Liver (tissue), 3 donors: ENCODE results near the gene CNTN5.

Experiments used
- ATF3 ChIP-seq: IDR thresholded peaks from 2 replicates; pipeline ENCODE4 v1.6.1; 2016; ENCODE audit warnings: antibody characterized with exemption
- CTCF ChIP-seq: fragments of 150-350 bp; IDR thresholded peaks from 2 replicates; pipeline ENCODE4 v1.5.1; 2017; ENCODE audit warnings: improper control_type of control experiment, low read depth, low read length; ENCODE audit not compliant: missing input control
- GABPA ChIP-seq, 2 donors: IDR thresholded peaks in 1 of 2; conservative IDR thresholded peaks in 1 of 2; 2 replicates each; pipeline ENCODE4 v1.6.1; 2016; ENCODE audit warnings: antibody characterized with exemption in 2 of 2, mild to moderate bottlenecking in 1 of 2, moderate library complexity in 1 of 2
- JUND ChIP-seq, 2 donors: IDR thresholded peaks; 2 replicates each; pipeline ENCODE4 v1.6.1; 2016; ENCODE audit warnings: antibody characterized with exemption in 2 of 2
- MAX ChIP-seq: IDR thresholded peaks from 2 replicates; pipeline ENCODE4 v1.6.1; 2016; ENCODE audit warnings: antibody characterized with exemption
- NR2F2 ChIP-seq: IDR thresholded peaks from 2 replicates; pipeline ENCODE4 v1.6.1; 2016; ENCODE audit warnings: antibody characterized with exemption
- RAD21 ChIP-seq, 2 donors: IDR thresholded peaks; 2 replicates each; pipeline ENCODE4 v1.6.1; 2016; ENCODE audit warnings: antibody characterized with exemption in 2 of 2, mild to moderate bottlenecking in 2 of 2
- REST ChIP-seq: IDR thresholded peaks from 2 replicates; pipeline ENCODE4 v1.6.1; 2016; ENCODE audit warnings: antibody characterized with exemption, mild to moderate bottlenecking
- RXRA ChIP-seq, 2 donors: IDR thresholded peaks; 2 replicates each; pipeline ENCODE4 v1.6.1; 2017 to 2018; ENCODE audit warnings: antibody characterized with exemption in 2 of 2, mild to moderate bottlenecking in 1 of 2
- SP1 ChIP-seq: IDR thresholded peaks from 2 replicates; pipeline ENCODE4 v1.6.1; 2018; ENCODE audit warnings: antibody characterized with exemption, mild to moderate bottlenecking
- TAF1 ChIP-seq: conservative IDR thresholded peaks from 2 replicates; pipeline ENCODE4 v1.6.1; 2016; ENCODE audit warnings: antibody characterized with exemption, mild to moderate bottlenecking
- YY1 ChIP-seq: IDR thresholded peaks from 2 replicates; pipeline ENCODE4 v1.6.1; 2016; ENCODE audit warnings: antibody characterized with exemption, mild to moderate bottlenecking
- ZBTB33 ChIP-seq: IDR thresholded peaks from 2 replicates; pipeline ENCODE4 v1.6.1; 2016; ENCODE audit warnings: antibody characterized with exemption
- donor health status: healthy.
- donor health status: healthy.

- no peak for TF ChIP-seq CTCF
- TF ChIP-seq NR2F2 = no peak
- no peak for TF ChIP-seq REST
- TF ChIP-seq RAD21 (IDR thresholded peaks at IDR 0.05) = no peak
- TF ChIP-seq JUND (IDR thresholded peaks at IDR 0.05) = no peak
- no peak for TF ChIP-seq YY1
- no peak for TF ChIP-seq ATF3
- no peak for TF ChIP-seq GABPA (IDR thresholded peaks at IDR 0.05 in 1 of 2, conservative IDR thresholded peaks at IDR 0.05 in 1 of 2)
- no peak for TF ChIP-seq SP1
- no peak for TF ChIP-seq TAF1
- TF ChIP-seq RXRA (IDR thresholded peaks at IDR 0.05) = no peak
- no peak for TF ChIP-seq MAX
- TF ChIP-seq ZBTB33 = no peak
Measured at GRCh38 chr11:99676292-99676691, 655.5 kb downstream of the CNTN5 start.
